Endothelial cell (in vitro differentiated cells): ENCODE results near the gene BGN. TPM values are rescaled to one million over a fixed set of nuclear protein-coding genes. Genes with fewer than 3 reads are reported as not detected.
A peak's percentile ranks its signal among the peaks of the same experiment; 100 is the strongest.

ENCODE experiments used
- DNase-seq: peaks from one replicate; pipeline ENCODE4 v3.0.0; 2021; ENCODE audit warnings: low spot score
- H3K27ac Mint-ChIP-seq: one replicate; pipeline ENCODE4 v1.8.0; 2021; ENCODE audit warnings: mixed read lengths, inconsistent platforms; ENCODE audit not compliant: unreplicated experiment
- H3K27me3 Mint-ChIP-seq: one replicate; pipeline ENCODE4 v1.8.0; 2021; ENCODE audit warnings: mild to moderate bottlenecking, moderate library complexity, mixed read lengths, inconsistent platforms; ENCODE audit not compliant: unreplicated experiment
- H3K36me3 Mint-ChIP-seq: one replicate; pipeline ENCODE4 v1.8.0; 2021; ENCODE audit warnings: mild to moderate bottlenecking, low read depth, mixed read lengths, inconsistent platforms; ENCODE audit not compliant: unreplicated experiment
- H3K4me1 Mint-ChIP-seq: one replicate; pipeline ENCODE4 v1.8.0; 2021; ENCODE audit warnings: mild to moderate bottlenecking, mixed read lengths, inconsistent platforms; ENCODE audit not compliant: unreplicated experiment
- H3K4me3 Mint-ChIP-seq: one replicate; pipeline ENCODE4 v1.8.0; 2021; ENCODE audit warnings: mild to moderate bottlenecking, mixed read lengths, inconsistent platforms; ENCODE audit not compliant: unreplicated experiment
- H3K9me3 Mint-ChIP-seq: one replicate; pipeline ENCODE4 v1.8.0; 2021; ENCODE audit warnings: mixed read lengths, inconsistent platforms; ENCODE audit not compliant: unreplicated experiment
- CTCF ChIP-seq: fragments of 200-600 bp; sonication (generic); IDR thresholded peaks from one replicate; pipeline ENCODE4 v1.5.0; 2021; ENCODE audit warnings: antibody characterized with exemption; ENCODE audit not compliant: unreplicated experiment
- total RNA-seq: library from RNA; stranded (reverse); fragmentation: NEBNext Ultra II Directional; extraction: Animal tissue kit (Norgen Biotek cat#: 25700); gene quantifications from one replicate; pipeline ENCODE4 v1.2.1, GENCODE V29; 2021; ENCODE audit not compliant: unreplicated experiment

BGN gene
- total RNA-seq, 1 donor from 2014 or later = 393 TPM

GRCh38 chrX:153488231-153488914 lies 6.4 kb upstream of the BGN start:
- Mint-ChIP-seq H3K27ac (peak overlapping the region; percentile 80), H3K4me3 (no peak overlapping the region), H3K27me3 (peaks cover 4% of the 10 kb centered on the region), H3K9me3 (no peaks in the 10 kb centered on the region), H3K36me3 (no peaks in the 10 kb centered on the region), H3K4me1 (peaks cover 26% of the 10 kb centered on the region)
- TF ChIP-seq CTCF = no peak
- DNase-seq = peak; percentile 52

GRCh38 chrX:153490217-153490930 lies 4.4 kb upstream of the BGN start:
- Mint-ChIP-seq H3K4me3 (no peak overlapping the region), H3K9me3 (no peaks in the 10 kb centered on the region), H3K4me1 (peaks cover 32% of the 10 kb centered on the region), H3K27ac (no peak overlapping the region), H3K27me3 (peaks cover 4% of the 10 kb centered on the region), H3K36me3 (no peaks in the 10 kb centered on the region)
- DNase-seq = no peak
- TF ChIP-seq CTCF = no peak

GRCh38 chrX:153491351-153491914 lies 3.3 kb upstream of the BGN start:
- no peaks in the 10 kb centered on the region for H3K36me3 Mint-ChIP-seq
- DNase-seq = no peak
- H3K4me1 Mint-ChIP-seq = peaks cover 32% of the 10 kb centered on the region

GRCh38 chrX:153491918-153492317 lies 2.9 kb upstream of the BGN start:
- Mint-ChIP-seq H3K27ac (no peak overlapping the region), H3K9me3 (no peaks in the 10 kb centered on the region), H3K4me3 (no peak overlapping the region), H3K4me1 (peaks cover 32% of the 10 kb centered on the region), H3K27me3 (peaks cover 4% of the 10 kb centered on the region), H3K36me3 (no peaks in the 10 kb centered on the region)
- peak; percentile 54 for DNase-seq
- no peak for TF ChIP-seq CTCF

More at GRCh38 chrX:153491351-153491914, 3.3 kb upstream of the BGN start:
- Mint-ChIP-seq H3K27me3 (peaks cover 4% of the 10 kb centered on the region), H3K9me3 (no peaks in the 10 kb centered on the region), H3K4me3 (no peak overlapping the region), H3K27ac (no peak overlapping the region)
- TF ChIP-seq CTCF = no peak

GRCh38 chrX:153492543-153492942 lies 2.2 kb upstream of the BGN start:
- Mint-ChIP-seq H3K4me1 (peaks cover 30% of the 10 kb centered on the region), H3K36me3 (no peaks in the 10 kb centered on the region), H3K27ac (no peak overlapping the region), H3K9me3 (no peaks in the 10 kb centered on the region), H3K4me3 (no peak overlapping the region), H3K27me3 (peaks cover 4% of the 10 kb centered on the region)
- no peak for TF ChIP-seq CTCF
- no peak for DNase-seq
